PC-3 (cell line): ENCODE data around the gene PDZD7. TPM values are rescaled to one million over a fixed set of nuclear protein-coding genes. Genes with fewer than 3 reads are reported as not detected.
A peak's percentile ranks its signal among the peaks of the same experiment; 100 is the strongest.

Source experiments
- ATAC-seq: fragments of 200-7000 bp; cut with Tn5 transposase; 2 replicates; pipeline ENCODE4 v1.9.1; 2020; ENCODE audit warnings: mild to moderate bottlenecking, moderate library complexity
- BruUV-seq: library from RNA; stranded (reverse); fragments of 400-500 nt; replicated peaks from 2 replicates; lab custom pipeline; 2021; lab: Mats Ljungman, UMichigan
- CTCF ChIA-PET: fragments of 300-600 bp; sonication (Branson Sonifier 250); formaldehyde crosslinking; loops from one replicate; lab custom pipeline; 2022; ENCODE audit warnings: antibody characterized with exemption; lab: Charles Lee
- POLR2A ChIA-PET: fragments of 300-600 bp; sonication (Branson Sonifier 250); formaldehyde crosslinking; loops from one replicate; lab custom pipeline; 2022; ENCODE audit warnings: antibody characterized with exemption; ENCODE audit not compliant: unreplicated experiment; lab: Charles Lee
- DNase-seq: peaks from one replicate; pipeline ENCODE4 v3.0.0-alpha.2; 2015
- H2AFZ ChIP-seq: fragments of 300-600 bp; sonication (generic); 2 replicates; pipeline ENCODE4 v1.6.0; 2016; ENCODE audit warnings: antibody characterized with exemption, low read length
- H3F3A ChIP-seq: fragments of 300-600 bp; sonication (generic); one replicate; pipeline ENCODE4 v1.6.0; 2017; ENCODE audit warnings: antibody characterized with exemption, low read length, control low read depth, mild to moderate bottlenecking; ENCODE audit not compliant: unreplicated experiment
- H3K27ac ChIP-seq: fragments of 300-600 bp; sonication (generic); 2 replicates; pipeline ENCODE4 v1.5.1; 2016; ENCODE audit warnings: mild to moderate bottlenecking, low read length
- H3K27me3 ChIP-seq: fragments of 300-600 bp; sonication (generic); 2 replicates; pipeline ENCODE4 v1.6.1; 2016; ENCODE audit warnings: low read length, mixed read lengths
- H3K36me3 ChIP-seq: fragments of 300-600 bp; sonication (generic); 2 replicates; pipeline ENCODE4 v1.6.1; 2016; ENCODE audit warnings: low read depth, mixed run types, low read length, mixed read lengths
- H3K4me1 ChIP-seq: fragments of 300-600 bp; sonication (generic); 2 replicates; pipeline ENCODE4 v1.5.1; 2016; ENCODE audit warnings: low read length; ENCODE audit not compliant: insufficient read depth
- H3K4me2 ChIP-seq: fragments of 300-600 bp; sonication (generic); 2 replicates; pipeline ENCODE4 v1.6.0; 2016; ENCODE audit warnings: low read length
- H3K4me3 ChIP-seq: fragments of 300-600 bp; sonication (generic); 2 replicates; pipeline ENCODE4 v1.5.1; 2016; ENCODE audit warnings: mild to moderate bottlenecking, low read length, mixed read lengths
- H3K79me2 ChIP-seq: fragments of 300-600 bp; sonication (generic); 2 replicates; pipeline ENCODE4 v1.6.1; 2017; ENCODE audit warnings: low read length, mixed read lengths
- H3K9ac ChIP-seq: fragments of 300-600 bp; sonication (generic); 2 replicates; pipeline ENCODE4 v1.6.0; 2016; ENCODE audit warnings: mild to moderate bottlenecking, low read length
- H3K9me2 ChIP-seq: fragments of 300-600 bp; sonication (generic); replicated peaks from 2 replicates; pipeline ENCODE4 v1.6.1; 2016; ENCODE audit warnings: mixed run types, low read length, mixed read lengths
- H3K9me3 ChIP-seq: fragments of 300-600 bp; sonication (generic); 2 replicates; pipeline ENCODE4 v1.6.1; 2016; ENCODE audit warnings: low read length, mixed read lengths
- H4K20me1 ChIP-seq: fragments of 300-600 bp; sonication (generic); 2 replicates; pipeline ENCODE4 v1.6.1; 2016; ENCODE audit warnings: low read length, mixed read lengths
- CTCF ChIP-seq: fragments of 300-600 bp; sonication (generic); conservative IDR thresholded peaks from 2 replicates; pipeline ENCODE4 v1.5.1; 2017; ENCODE audit warnings: antibody characterized with exemption, low read depth, mild to moderate bottlenecking, low read length
- EZH2 ChIP-seq: fragments of 300-600 bp; sonication (generic); IDR thresholded peaks from one replicate; pipeline ENCODE4 v1.6.1; 2017; ENCODE audit warnings: antibody characterized with exemption, mild to moderate bottlenecking, low read length; ENCODE audit not compliant: unreplicated experiment
- EZH2phosphoT487 ChIP-seq: fragments of 300-600 bp; sonication (generic); IDR thresholded peaks from 2 replicates; pipeline ENCODE4 v1.6.1; 2018; ENCODE audit warnings: mild to moderate bottlenecking, antibody characterized with exemption, low read length, borderline replicate concordance
- intact Hi-C: fragments of 100-400 bp; cut with micrococcal nuclease; formaldehyde crosslinking; loops from 2 replicates; pipeline ENCODE4 v1.9.0; 2023
- total RNA-seq: library from RNA; depleted of rRNA; stranded (reverse); fragments of >200 nt; gene quantifications from 2 replicates; pipeline ENCODE4 v1.2.3, GENCODE V29; 2014

The PDZD7 gene
- total RNA-seq, 1 experiment from 2014 or later, result 2.8 TPM

- Histone ChIP-seq H3F3A (no peaks in the 10 kb centered on the region), H3K27me3 (no peaks in the 10 kb centered on the region), H3K4me3 (no peak overlapping the region), H3K9me2 (no peaks in the 10 kb centered on the region), H4K20me1 (no peaks in the 10 kb centered on the region), H3K79me2 (no peaks in the 10 kb centered on the region), H3K9me3 (no peaks in the 10 kb centered on the region), H3K4me2 (no peak overlapping the region), H3K9ac (no peak overlapping the region), H3K27ac (no peak overlapping the region), H3K36me3 (no peaks in the 10 kb centered on the region), H2AFZ (no peak overlapping the region), H3K4me1 (peaks cover 14% of the 10 kb centered on the region)
- ChIA-PET POLR2A (no interaction called here), CTCF (no interaction called here)
- BruUV-seq, result no TSS peak
- ATAC-seq, result no peak
- intact Hi-C loops, result no loop called here
- TF ChIP-seq EZH2phosphoT487 (no peak), CTCF (no peak), EZH2 (no peak)
- peak; percentile 17 for DNase-seq
Measured at GRCh38 chr10:101070098-101070497, 39.2 kb upstream of the PDZD7 start.

DNA sequence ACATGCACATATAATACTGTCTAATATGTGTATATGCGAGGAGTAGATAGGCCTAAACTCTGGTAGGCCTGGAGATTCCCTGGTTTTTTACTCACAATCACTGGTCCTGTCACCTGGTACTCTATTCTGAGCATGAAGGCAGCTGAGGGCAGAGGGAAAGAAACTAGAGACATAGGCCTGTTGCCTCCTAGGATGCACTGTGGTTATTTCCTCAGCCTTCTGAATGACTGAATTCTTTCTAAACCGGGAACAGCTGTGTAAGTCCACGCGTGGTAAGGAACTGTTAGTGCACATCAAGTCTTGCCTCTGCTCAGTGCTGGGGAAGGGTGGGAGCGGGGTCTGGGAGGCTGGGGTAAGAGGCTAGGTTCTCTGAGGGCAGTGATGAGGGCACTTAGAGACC, 38.5 kb upstream of the PDZD7 start:
- Histone ChIP-seq H3K4me2 (no peak overlapping the region), H3K9me2 (no peaks in the 10 kb centered on the region), H3F3A (no peaks in the 10 kb centered on the region), H3K27me3 (no peaks in the 10 kb centered on the region), H3K27ac (no peak overlapping the region), H3K36me3 (no peaks in the 10 kb centered on the region), H3K9me3 (no peaks in the 10 kb centered on the region), H3K4me3 (no peak overlapping the region), H3K79me2 (no peaks in the 10 kb centered on the region), H3K9ac (no peak overlapping the region), H4K20me1 (no peaks in the 10 kb centered on the region), H2AFZ (no peak overlapping the region), H3K4me1 (peaks cover 14% of the 10 kb centered on the region)
- intact Hi-C loops, result no loop called here
- no TSS peak for BruUV-seq
- CTCF ChIA-PET, result no interaction called here
- DNase-seq (no peak), ATAC-seq (no peak)
- POLR2A ChIA-PET, result no interaction called here
- TF ChIP-seq EZH2phosphoT487 (no peak), CTCF (no peak), EZH2 (no peak)

DNA sequence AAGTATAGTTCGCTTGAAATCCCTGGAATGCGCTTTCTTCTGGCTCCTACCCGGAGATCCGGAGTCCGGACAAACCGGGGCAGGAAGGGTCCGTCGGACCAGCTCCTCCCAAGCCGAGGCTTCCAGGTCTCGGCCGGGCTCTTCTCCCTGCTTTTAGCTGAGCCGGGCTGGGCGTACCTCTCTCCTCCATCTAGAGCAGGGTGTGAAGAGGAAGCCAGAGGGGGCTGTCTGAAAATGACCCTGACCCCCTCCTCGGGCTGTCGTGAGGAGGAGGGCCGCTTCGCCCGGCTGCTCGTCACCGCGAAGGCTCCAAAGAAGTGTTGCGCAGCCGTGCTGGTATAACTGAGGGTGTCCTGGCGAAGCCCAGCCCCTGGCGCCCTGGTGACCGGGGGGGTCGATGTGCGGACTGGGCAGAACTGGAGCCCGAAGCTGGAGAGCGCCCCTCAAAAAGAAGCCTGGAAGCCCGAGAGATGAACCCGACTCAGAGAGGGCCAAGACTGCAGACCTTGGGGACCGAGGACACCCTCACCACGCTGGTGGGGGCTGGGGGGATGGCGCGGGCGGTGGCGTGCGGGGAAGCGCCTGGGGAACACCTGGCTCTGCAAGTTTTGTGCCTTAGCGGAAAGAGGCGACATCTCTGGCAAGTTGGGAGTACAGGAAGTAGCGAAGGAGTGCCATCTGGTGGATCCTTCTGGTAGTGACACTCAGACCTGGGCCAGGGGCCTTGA, 36.6 kb upstream of the PDZD7 start:
- ATAC-seq (peak; percentile 34), DNase-seq (peak; percentile 87)
- H3K79me2 ChIP-seq, result peaks cover 15% of the 10 kb centered on the region
- no peaks in the 10 kb centered on the region for H3K27me3 ChIP-seq
- ChIA-PET POLR2A (interaction anchor here (0.6 kb wide), 1 partner anchor 24 kb away, joined by 4 read pairs; no protein-coding TSS in a partner anchor), CTCF (interaction anchor here (0.6 to 1.3 kb wide), 4 partner anchors 15 to 74 kb away, joined by 3 to 6 read pairs (median 4); no protein-coding TSS in a partner anchor)
- peak overlapping the region; percentile 89 for H3K4me2 ChIP-seq
- TF ChIP-seq EZH2phosphoT487 (no peak), CTCF (peak; percentile 67), EZH2 (no peak)
- intact Hi-C loops, result loop anchor here (1.0 to 2.0 kb wide), 2 partner anchors 7 to 15 kb away; no protein-coding TSS in a partner anchor
- H3F3A ChIP-seq, result no peaks in the 10 kb centered on the region
- peak overlapping the region; percentile 72 for H3K4me3 ChIP-seq
- no peaks in the 10 kb centered on the region for H4K20me1 ChIP-seq
- H3K9ac ChIP-seq, result peak overlapping the region; percentile 59
- peaks cover 26% of the 10 kb centered on the region for H3K4me1 ChIP-seq
- no peaks in the 10 kb centered on the region for H3K9me3 ChIP-seq
- H3K36me3 ChIP-seq, result no peaks in the 10 kb centered on the region
- peak overlapping the region; percentile 41 for H3K27ac ChIP-seq
- BruUV-seq, result TSS peak; percentile 82
- H3K9me2 ChIP-seq, result no peaks in the 10 kb centered on the region
- peak overlapping the region; percentile 83 for H2AFZ ChIP-seq
